Breast epithelium (tissue), 3 donors: Measurements from ENCODE around the gene ABHD5.

ENCODE experiments used
- CTCF ChIP-seq, 3 donors: fragments of 450-650 bp; IDR thresholded peaks; one replicate each; pipeline ENCODE4 v1.5.1; 2016 to 2017; ENCODE audit warnings: antibody characterized with exemption in 3 of 3, mild to moderate bottlenecking in 3 of 3, moderate library complexity in 3 of 3
- POLR2AphosphoS5 ChIP-seq, 3 donors: sonication (generic); formaldehyde crosslinking; IDR thresholded peaks; one replicate each; pipeline ENCODE4 v1.6.1; 2017; ENCODE audit warnings: antibody characterized with exemption in 3 of 3

DNA sequence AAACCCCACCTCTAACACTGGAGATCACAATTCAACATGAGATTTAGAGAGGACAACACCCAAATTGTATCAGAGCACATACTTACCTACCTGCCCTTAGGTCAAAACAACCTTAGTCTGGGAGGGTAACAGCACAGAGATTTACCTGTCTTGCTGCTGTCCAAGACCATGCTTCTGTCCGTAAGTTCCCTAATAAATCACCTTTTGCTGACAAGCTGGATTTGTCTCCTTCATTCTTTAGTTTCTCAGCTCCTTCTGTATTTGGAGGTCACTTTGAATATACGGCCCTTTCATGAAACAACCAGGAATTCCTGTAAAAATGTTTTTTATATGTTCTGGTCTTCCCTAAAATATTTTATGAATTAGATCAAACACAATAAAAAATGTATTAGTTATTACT lies 1.6 kb upstream of the ABHD5 start:
- no peak for TF ChIP-seq CTCF (IDR thresholded peaks at IDR 0.05)
- TF ChIP-seq POLR2AphosphoS5 (IDR thresholded peaks at IDR 0.05): no peak
